ENCODE measurements around the gene FOXA3. TPM values are rescaled to one million over a fixed set of nuclear protein-coding genes. Genes with fewer than 3 reads are reported as not detected.
A peak's percentile ranks its signal among the peaks of the same experiment; 100 is the strongest.

The FOXA3 gene
- total and polyA plus RNA-seq, 10 of the 15 experiments (the other 5 are each of a cell fraction or from before 2014, with no cell fraction given): 0.04 to 0.83 (median 0.11) TPM; not detected in 5

- TF ChIP-seq SMC3 (IDR thresholded peaks at IDR 0.05; ENCODE audit: borderline replicate concordance, low read length): peak; percentile 95
- peak; percentile 56 to 72; a peak in 3 of 4 replicates for TF ChIP-seq EP300 (IDR thresholded peaks at IDR 0.05; ENCODE audit: borderline replicate concordance in 1 of 2, control insufficient read depth in 1 of 2, low read depth in 2 of 2, low read length in 2 of 2)
- no peak for TF ChIP-seq E2F4 (IDR thresholded peaks at IDR 0.05; ENCODE audit: low read depth, low read length)
- no peak for TF ChIP-seq HDAC2 (IDR thresholded peaks at IDR 0.05)
- TF ChIP-seq CEBPB (IDR thresholded peaks at IDR 0.05; ENCODE audit: borderline replicate concordance in 1 of 2, low read depth in 2 of 2, low read length in 2 of 2): no peak
- TF ChIP-seq ATF7 (IDR thresholded peaks at IDR 0.05; ENCODE audit: low read depth): peak; percentile 72
- TF ChIP-seq RELA (IDR thresholded peaks at IDR 0.05; ENCODE audit: borderline replicate concordance, partially characterized antibody): peak; percentile 11
- TF ChIP-seq POLR2AphosphoS2 (IDR thresholded peaks at IDR 0.05; ENCODE audit: low read depth, low read length): peak; percentile 65; the same call in 1 of the 2 replicates
- TF ChIP-seq BRCA1 (IDR thresholded peaks at IDR 0.05; ENCODE audit: low read depth, low read length): no peak
- no peak for TF ChIP-seq ZZZ3 (IDR thresholded peaks at IDR 0.05; ENCODE audit: control insufficient read depth, insufficient read length, low read depth)
- no peak for TF ChIP-seq TCF7 (IDR thresholded peaks at IDR 0.05; ENCODE audit: borderline replicate concordance)
- no peak for TF ChIP-seq ZNF274 (IDR thresholded peaks at IDR 0.05; ENCODE audit: insufficient read depth, insufficient read length)
- peak; percentile 71 for TF ChIP-seq FOXM1 (IDR thresholded peaks at IDR 0.05; ENCODE audit: low read depth, low read length)
- TF ChIP-seq TAF1 (IDR thresholded peaks at IDR 0.05; ENCODE audit: borderline replicate concordance, low read depth, low read length): peak; percentile 58; the same call in 1 of the 2 replicates
- TF ChIP-seq MLLT1 (IDR thresholded peaks at IDR 0.05): peak; percentile 94
- peak; percentile 89 for TF ChIP-seq ZNF384 (IDR thresholded peaks at IDR 0.05; ENCODE audit: borderline replicate concordance, low read depth, low read length)
- peak; percentile 66 for TF ChIP-seq IKZF1 (conservative IDR thresholded peaks at IDR 0.05)
- no peak for TF ChIP-seq HDAC6 (IDR thresholded peaks at IDR 0.05; ENCODE audit: unreplicated experiment)
- peak; percentile 30; the same call in 1 of the 2 replicates for TF ChIP-seq BCL11A (IDR thresholded peaks at IDR 0.05; ENCODE audit: low read depth, low read length)
- TF ChIP-seq ZNF217 (IDR thresholded peaks at IDR 0.05): peak; percentile 81; the same call in 1 of the 2 replicates
- peak; percentile 74 for TF ChIP-seq SMAD1 (IDR thresholded peaks at IDR 0.05; ENCODE audit: low read depth, partially characterized antibody)
- TF ChIP-seq RFX5 (IDR thresholded peaks at IDR 0.05; ENCODE audit: low read depth, low read length): no peak
- TF ChIP-seq TBL1XR1 (IDR thresholded peaks at IDR 0.05; ENCODE audit: low read depth, low read length): 0 out of 2 replicates have a peak, but pooled peaks have one; percentile 50
- TF ChIP-seq, protein P1, sequence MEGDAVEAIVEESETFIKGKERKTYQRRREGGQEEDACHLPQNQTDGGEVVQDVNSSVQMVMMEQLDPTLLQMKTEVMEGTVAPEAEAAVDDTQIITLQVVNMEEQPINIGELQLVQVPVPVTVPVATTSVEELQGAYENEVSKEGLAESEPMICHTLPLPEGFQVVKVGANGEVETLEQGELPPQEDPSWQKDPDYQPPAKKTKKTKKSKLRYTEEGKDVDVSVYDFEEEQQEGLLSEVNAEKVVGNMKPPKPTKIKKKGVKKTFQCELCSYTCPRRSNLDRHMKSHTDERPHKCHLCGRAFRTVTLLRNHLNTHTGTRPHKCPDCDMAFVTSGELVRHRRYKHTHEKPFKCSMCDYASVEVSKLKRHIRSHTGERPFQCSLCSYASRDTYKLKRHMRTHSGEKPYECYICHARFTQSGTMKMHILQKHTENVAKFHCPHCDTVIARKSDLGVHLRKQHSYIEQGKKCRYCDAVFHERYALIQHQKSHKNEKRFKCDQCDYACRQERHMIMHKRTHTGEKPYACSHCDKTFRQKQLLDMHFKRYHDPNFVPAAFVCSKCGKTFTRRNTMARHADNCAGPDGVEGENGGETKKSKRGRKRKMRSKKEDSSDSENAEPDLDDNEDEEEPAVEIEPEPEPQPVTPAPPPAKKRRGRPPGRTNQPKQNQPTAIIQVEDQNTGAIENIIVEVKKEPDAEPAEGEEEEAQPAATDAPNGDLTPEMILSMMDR (IDR thresholded peaks at IDR 0.05 in 2 of 3, conservative IDR thresholded peaks at IDR 0.05 in 1 of 3; ENCODE audit: control insufficient read depth in 2 of 3, extremely low read depth in 1 of 3, insufficient read depth in 1 of 3, low read depth in 3 of 3, low read length in 3 of 3): peak; percentile 100; a peak in 5 of 6 replicates
- TF ChIP-seq STAT1 (conservative IDR thresholded peaks at IDR 0.05): 0 out of 2 replicates have a peak, but pooled peaks have one; percentile 40
Observed at GRCh38 chr19:45882652-45883585, 18.8 kb downstream of the FOXA3 start (continued).

Data from GM12878 (cell line).